AG09309 (cell line): ENCODE results near the gene TRMT11.

Experiments used
- DNase-seq: peaks from one replicate; pipeline ENCODE4 v3.0.0-alpha.2; 2010; ENCODE audit warnings: low read depth
- H3K4me3 ChIP-seq: 2 replicates; pipeline ENCODE4 v1.5.1; 2011; ENCODE audit warnings: mild to moderate bottlenecking, low read depth, low read length, moderate library complexity; ENCODE audit not compliant: control insufficient read depth
- CTCF ChIP-seq: IDR thresholded peaks from 2 replicates; pipeline ENCODE4 v1.5.1; 2011; ENCODE audit warnings: mild to moderate bottlenecking, low read depth, low read length, inconsistent platforms; ENCODE audit not compliant: insufficient read depth, control insufficient read depth; ENCODE audit errors: missing control alignments

The TRMT11 gene

DNA sequence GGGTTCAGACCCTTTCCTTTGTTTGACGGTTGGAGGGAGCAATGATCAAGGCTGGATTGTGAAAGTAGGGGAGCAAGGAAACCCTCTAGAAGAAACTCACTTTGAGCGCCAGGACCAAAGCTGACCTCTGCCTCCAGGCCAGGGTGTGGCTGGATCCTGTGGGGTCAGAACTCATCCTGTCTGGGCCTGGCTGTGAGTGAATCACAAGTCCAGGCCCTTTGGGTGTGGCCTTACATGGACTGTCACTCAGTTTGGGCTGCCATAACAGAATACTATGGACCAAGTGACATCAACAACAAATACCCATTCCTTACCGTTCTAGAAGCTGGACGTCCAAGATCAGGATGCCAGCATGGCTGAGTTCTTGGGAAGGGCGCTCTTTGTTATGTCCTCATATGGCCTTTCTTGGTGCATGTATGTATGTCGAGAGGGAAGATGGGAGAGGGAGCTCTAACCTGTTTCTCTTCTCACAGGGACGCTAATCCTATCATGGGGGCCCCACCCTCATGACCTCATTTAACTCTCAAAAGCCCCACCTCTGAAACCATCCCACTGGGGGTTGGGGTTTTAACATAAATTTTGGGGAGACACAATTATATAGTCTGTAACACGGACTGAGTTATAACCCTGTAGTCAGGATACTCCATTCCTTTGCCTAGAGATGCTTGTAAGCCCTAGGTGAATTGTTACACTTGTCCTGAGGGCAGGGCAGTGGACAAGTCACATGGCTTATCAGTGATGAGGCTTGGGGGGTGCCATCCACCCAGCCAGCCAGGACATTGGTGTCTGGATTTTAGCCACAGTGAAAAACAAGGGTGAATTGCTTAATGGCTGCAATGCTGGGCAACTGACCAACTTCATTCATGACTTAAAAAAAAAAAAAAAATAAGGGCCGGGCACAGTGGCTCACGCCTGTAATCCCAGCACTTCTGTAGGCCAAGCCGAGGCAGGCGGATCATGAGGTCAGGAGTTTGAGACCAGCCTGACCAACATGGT lies 80.0 kb downstream of the TRMT11 start:
- no peak for TF ChIP-seq CTCF
- no peak for DNase-seq

GRCh38 chr6:126067073-126067472 lies 80.7 kb downstream of the TRMT11 start:
- no peak for DNase-seq
- no peak overlapping the region for H3K4me3 ChIP-seq
- no peak for TF ChIP-seq CTCF

More for the DNA sequence above, 80.0 kb downstream of the TRMT11 start:
- no peak overlapping the region for H3K4me3 ChIP-seq

DNA sequence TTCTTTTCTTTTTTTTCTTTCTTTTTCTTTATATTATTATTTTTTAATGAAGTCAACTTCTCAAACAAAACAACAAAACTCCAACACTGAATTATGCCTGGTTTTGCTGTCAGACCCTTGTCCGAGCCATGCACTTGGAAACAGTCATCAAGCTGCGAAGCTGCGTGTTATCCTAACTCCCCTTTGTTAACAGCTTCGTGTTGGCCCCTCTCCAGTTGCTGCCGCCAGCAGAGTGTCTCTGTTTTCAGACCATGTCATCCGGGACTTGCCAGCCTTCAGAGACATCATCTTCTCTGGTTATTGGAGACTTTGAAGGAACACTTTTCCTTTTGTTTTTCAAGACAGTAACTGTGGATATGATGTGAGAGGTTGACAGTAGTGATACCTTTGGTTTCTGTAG lies 83.1 kb downstream of the TRMT11 start:
- H3K4me3 ChIP-seq, result no peak overlapping the region
- DNase-seq, result no peak
- no peak for TF ChIP-seq CTCF

DNA sequence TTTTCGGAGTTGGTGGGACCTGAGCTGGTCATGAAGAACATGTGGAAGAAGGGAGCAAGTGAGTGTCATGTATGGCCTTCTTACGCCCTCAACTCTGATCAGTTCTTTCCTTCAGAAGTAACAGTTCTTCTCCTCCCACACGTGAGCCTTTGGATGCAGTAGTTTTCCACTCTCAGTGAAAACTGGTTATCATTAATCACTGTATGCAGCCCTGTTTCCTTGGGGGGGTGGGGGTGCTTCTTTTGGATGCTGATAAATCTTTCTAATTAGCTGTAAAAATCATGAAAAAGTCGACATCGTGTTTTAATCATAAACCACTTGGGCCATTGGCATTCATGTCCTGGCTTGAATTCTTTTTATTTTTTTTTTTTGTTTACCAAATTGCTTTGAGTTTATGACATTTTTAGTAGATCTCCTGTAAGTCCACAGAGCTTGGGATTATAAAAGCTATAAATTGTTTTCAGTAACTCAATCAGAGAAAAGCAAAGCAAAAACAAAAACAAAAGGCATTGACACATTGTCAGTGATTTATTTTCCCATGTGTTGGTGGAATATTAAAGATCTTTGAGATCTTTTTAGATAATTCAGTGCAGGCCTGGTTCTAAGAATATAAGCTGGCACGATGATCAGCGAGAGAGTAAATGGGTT lies 84.8 kb downstream of the TRMT11 start:
- no peak for DNase-seq
- H3K4me3 ChIP-seq, result no peak overlapping the region
- no peak for TF ChIP-seq CTCF

DNA sequence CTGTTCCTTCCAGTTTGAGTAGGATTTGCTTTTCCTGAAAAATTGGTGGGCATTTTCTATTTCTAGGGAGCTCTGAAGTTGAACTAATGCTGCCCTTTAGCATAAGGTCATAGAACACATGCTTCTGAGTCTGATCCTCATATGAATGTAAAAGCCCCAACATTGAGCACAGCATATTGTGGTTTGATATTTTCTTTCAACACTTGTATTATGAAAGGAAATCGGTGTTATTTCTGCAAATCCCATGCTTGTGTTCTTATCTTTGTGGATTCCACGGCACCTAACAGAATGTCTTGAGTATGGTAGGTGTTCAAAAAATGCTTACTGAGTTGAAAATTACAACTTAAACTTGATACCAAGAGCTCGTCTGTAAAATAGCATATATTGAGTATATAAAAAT lies 85.8 kb downstream of the TRMT11 start:
- TF ChIP-seq CTCF, result no peak
- no peak overlapping the region for H3K4me3 ChIP-seq

GRCh38 chr6:126072834-126073233 lies 86.5 kb downstream of the TRMT11 start:
- no peak for TF ChIP-seq CTCF
- no peak for DNase-seq
- no peak overlapping the region for H3K4me3 ChIP-seq

More for the DNA sequence above, 85.8 kb downstream of the TRMT11 start:
- no peak for DNase-seq
